HCT116 (cell line): Measurements from ENCODE around the gene VPS39. TPM values are rescaled to one million over a fixed set of nuclear protein-coding genes. Genes with fewer than 3 reads are reported as not detected.

ENCODE experiments used
- ATAC-seq: fragments of 200-7000 bp; cut with Tn5 transposase; 2 replicates; pipeline ENCODE4 v1.9.1; 2020; ENCODE audit warnings: mild to moderate bottlenecking, moderate library complexity
- BruUV-seq: library from RNA; stranded (reverse); fragments of 400-500 nt; replicated peaks from 2 replicates; lab custom pipeline; 2021; lab: Mats Ljungman, UMichigan
- CTCF ChIA-PET: fragments of 300-600 bp; sonication (Branson Sonifier 250); formaldehyde crosslinking; loops from one replicate; lab custom pipeline; 2021; ENCODE audit warnings: antibody characterized with exemption; lab: Charles Lee
- POLR2A ChIA-PET: fragments of 300-600, 350-600 bp; sonication (Branson Sonifier 250); formaldehyde crosslinking; loops from one replicate; lab custom pipeline; 2021; ENCODE audit warnings: antibody characterized with exemption; lab: Charles Lee
- RAD21 ChIA-PET, 2 experiments: fragments of 300-600 bp; sonication (Branson Sonifier 250); formaldehyde crosslinking; loops; one replicate each; lab custom pipeline; 2023; ENCODE audit warnings: low total read pairs in 2 of 2; ENCODE audit not compliant: uncharacterized antibody in 2 of 2, unreplicated experiment in 2 of 2, low non-redundant PET in 1 of 2; lab: Charles Lee
- DNase-seq: peaks from one replicate; pipeline ENCODE4 v3.0.0-alpha.2; 2010; ENCODE audit warnings: low read depth, low spot score
- H2AFZ ChIP-seq: fragments of 200-600 bp; shearing (Covaris generic), sonication (generic); 2 replicates; pipeline ENCODE4 v1.6.1; 2017; ENCODE audit warnings: low read depth, mixed run types, mixed read lengths, antibody characterized with exemption, low read length; ENCODE audit not compliant: poor library complexity, severe bottlenecking
- H3K27ac ChIP-seq: 2 replicates; pipeline ENCODE4 v1.5.1; 2012; ENCODE audit warnings: low read depth, low read length
- H3K27me3 ChIP-seq: fragments of 200-600 bp; sonication (generic); 2 replicates; pipeline ENCODE4 v1.6.1; 2016; ENCODE audit warnings: mixed run types, low read length, mixed read lengths; ENCODE audit not compliant: insufficient read depth
- H3K36me3 ChIP-seq, 2 experiments: fragments of 200-500 bp in 1 of 2; fragments of 200-600 bp in 1 of 2; sonication (Bioruptor generic) in 1 of 2; sonication (generic) in 1 of 2; 2 replicates each; pipeline versions ENCODE4 v1.5.1 to v1.6.1; 2014 to 2016; ENCODE audit warnings: low read length in 2 of 2, inconsistent platforms in 1 of 2, mixed read lengths in 1 of 2, mixed run types in 1 of 2; ENCODE audit not compliant: insufficient read depth in 2 of 2, control insufficient read depth in 1 of 2
- H3K4me1 ChIP-seq, 2 experiments: fragments of 200-600 bp in 1 of 2; sonication (generic) in 1 of 2; 2 replicates each; pipeline versions ENCODE4 v1.5.1 to v1.6.1; 2012 to 2017; ENCODE audit warnings: low read length in 2 of 2, inconsistent platforms in 1 of 2, mild to moderate bottlenecking in 1 of 2, mixed read lengths in 1 of 2, mixed run types in 1 of 2, moderate library complexity in 1 of 2; ENCODE audit not compliant: insufficient read depth in 2 of 2, control insufficient read depth in 1 of 2
- H3K4me2 ChIP-seq: fragments of 200-600 bp; sonication (generic); 2 replicates; pipeline ENCODE4 v1.6.1; 2017; ENCODE audit warnings: mixed run types, low read length, mixed read lengths
- H3K4me3 ChIP-seq, 2 experiments: fragments of 200-600 bp in 1 of 2; sonication (generic) in 1 of 2; replicated peaks in 1 of 2; 2 replicates each; pipeline ENCODE4 v1.5.1; 2011 to 2016; ENCODE audit warnings: low read length in 2 of 2, control low read depth in 1 of 2, low read depth in 1 of 2, mild to moderate bottlenecking in 1 of 2, mixed read lengths in 1 of 2, mixed run types in 1 of 2
- H3K79me2 ChIP-seq: fragments of 200-600 bp; sonication (generic); 2 replicates; pipeline ENCODE4 v1.6.1; 2017; ENCODE audit warnings: mild to moderate bottlenecking, mixed run types, low read length, moderate library complexity, mixed read lengths; ENCODE audit not compliant: insufficient read depth
- H3K9ac ChIP-seq: fragments of 200-600 bp; sonication (generic); 2 replicates; pipeline ENCODE4 v1.6.1; 2016; ENCODE audit warnings: low read length, mixed read lengths
- H3K9me2 ChIP-seq: fragments of 200-600 bp; sonication (generic), shearing (Covaris generic); 2 replicates; pipeline ENCODE4 v1.6.1; 2017; ENCODE audit warnings: mixed run types, mild to moderate bottlenecking, moderate library complexity; ENCODE audit not compliant: insufficient read depth
- H3K9me3 ChIP-seq, 2 experiments: fragments of 200-500 bp in 1 of 2; fragments of 200-600 bp in 1 of 2; sonication (Bioruptor generic) in 1 of 2; sonication (generic) in 1 of 2; 2 replicates each; pipeline ENCODE4 v1.6.1; 2014 to 2017; ENCODE audit warnings: low read length in 2 of 2, mixed read lengths in 2 of 2, inconsistent platforms in 1 of 2, low read depth in 1 of 2, mild to moderate bottlenecking in 1 of 2, mixed run types in 1 of 2, moderate library complexity in 1 of 2; ENCODE audit not compliant: control insufficient read depth in 1 of 2, insufficient read depth in 1 of 2
- H4K20me1 ChIP-seq: fragments of 200-600 bp; sonication (generic), shearing (Covaris generic); 2 replicates; pipeline ENCODE4 v1.6.1; 2017; ENCODE audit warnings: mixed run types, mild to moderate bottlenecking, moderate library complexity; ENCODE audit not compliant: insufficient read depth
- ELF1 ChIP-seq: IDR thresholded peaks from 2 replicates; pipeline ENCODE4 v1.6.1; 2012; ENCODE audit warnings: low read depth, borderline replicate concordance
- EZH2 ChIP-seq: fragments of 200-600 bp; sonication (generic); IDR thresholded peaks from 2 replicates; pipeline ENCODE4 v1.6.1; 2017; ENCODE audit warnings: antibody characterized with exemption, mixed run types
- FOSL1 ChIP-seq: IDR thresholded peaks from 2 replicates; pipeline ENCODE4 v1.6.1; 2012; ENCODE audit warnings: low read depth
- POLR2A ChIP-seq: IDR thresholded peaks from 2 replicates; pipeline ENCODE4 v1.7.0; 2011; ENCODE audit warnings: borderline replicate concordance; ENCODE audit not compliant: insufficient read depth, insufficient read length; ENCODE audit errors: extremely low read depth
- POLR2AphosphoS5 ChIP-seq: IDR thresholded peaks from 2 replicates; pipeline ENCODE4 v1.6.1; 2011; ENCODE audit warnings: mild to moderate bottlenecking, low read depth, low read length, moderate library complexity
- RAD21 ChIP-seq: IDR thresholded peaks from 2 replicates; pipeline ENCODE4 v1.6.1; 2012; ENCODE audit warnings: low read depth, mild to moderate bottlenecking
- TCF7L2 ChIP-seq: IDR thresholded peaks from 2 replicates; pipeline ENCODE4 v1.7.0; 2011; ENCODE audit warnings: borderline replicate concordance, inconsistent platforms; ENCODE audit not compliant: insufficient read depth, insufficient read length; ENCODE audit errors: extremely low read depth
- ZFX ChIP-seq: fragments of 450-650 bp; IDR thresholded peaks from 2 replicates; pipeline ENCODE4 v1.6.1; 2017
- intact Hi-C: fragments of 100-400 bp; cut with micrococcal nuclease; formaldehyde crosslinking; loops from 2 replicates; pipeline ENCODE4 v1.10.0; 2022
- total RNA-seq: library from RNA; stranded (reverse); gene quantifications from one replicate; pipeline ENCODE4 v1.2.1, GENCODE V29; 2021; ENCODE audit not compliant: unreplicated experiment
- TF ChIP-seq, protein P1 (sequence below): IDR thresholded peaks from 2 replicates; pipeline ENCODE4 v1.6.1; 2012
- TF ChIP-seq, protein P2 (sequence below): IDR thresholded peaks from 2 replicates; pipeline ENCODE4 v1.6.1; 2012; ENCODE audit warnings: low read depth
- TF ChIP-seq, protein P3 (sequence below), 3 experiments: fragments of 200-600 bp in 1 of 3; sonication (generic) in 1 of 3; IDR thresholded peaks in 2 of 3; conservative IDR thresholded peaks in 1 of 3; 2 replicates each; pipeline ENCODE4 v1.5.1; 2012 to 2017; ENCODE audit warnings: low read depth in 2 of 3, low read length in 2 of 3, antibody characterized with exemption in 1 of 3, borderline replicate concordance in 1 of 3, control low read depth in 1 of 3, mild to moderate bottlenecking in 1 of 3, mixed read lengths in 1 of 3, mixed run types in 1 of 3, moderate library complexity in 1 of 3; ENCODE audit not compliant: insufficient read depth in 1 of 3

Gene VPS39
- total RNA-seq, 1 experiment from 2014 or later, result 40.1 TPM

DNA sequence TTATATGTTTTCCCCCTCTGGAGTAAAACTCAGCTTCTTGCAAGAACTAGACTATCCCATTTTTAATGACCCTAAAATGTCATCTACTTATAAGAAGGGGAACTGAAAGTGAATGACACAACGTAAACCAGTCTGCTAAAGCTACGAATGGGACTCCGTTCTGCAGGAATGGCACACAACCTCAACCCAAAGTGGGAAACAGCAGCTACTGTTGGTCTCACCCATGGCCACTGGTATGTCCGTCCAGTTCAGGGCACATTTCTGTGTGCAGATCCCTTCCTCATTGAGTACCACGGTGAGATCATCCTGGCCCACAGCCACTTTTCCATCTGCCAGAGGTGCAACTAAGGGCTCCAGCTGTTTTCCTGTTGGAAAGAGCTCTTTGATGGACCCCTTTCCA, 23.8 kb downstream of the VPS39 start:
- Histone ChIP-seq H3K9me3 (no peaks in the 10 kb centered on the region), H3K4me2 (no peak overlapping the region), H4K20me1 (no peaks in the 10 kb centered on the region), H3K79me2 (no peaks in the 10 kb centered on the region), H3K27me3 (no peaks in the 10 kb centered on the region), H3K9me2 (no peaks in the 10 kb centered on the region), H3K9ac (no peak overlapping the region), H3K4me1 (no peaks in the 10 kb centered on the region), H3K36me3 (peaks cover 11 to 23% of the 10 kb centered on the region in 2 experiments; a peak in 3 of 4 replicates), H3K27ac (no peak overlapping the region), H2AFZ (no peak overlapping the region), H3K4me3 (no peak overlapping the region)
- no peak for ATAC-seq
- TF ChIP-seq EZH2, result no peak
- no peak for TF ChIP-seq POLR2A
- TF ChIP-seq TCF7L2, result no peak
- TF ChIP-seq, protein P1, sequence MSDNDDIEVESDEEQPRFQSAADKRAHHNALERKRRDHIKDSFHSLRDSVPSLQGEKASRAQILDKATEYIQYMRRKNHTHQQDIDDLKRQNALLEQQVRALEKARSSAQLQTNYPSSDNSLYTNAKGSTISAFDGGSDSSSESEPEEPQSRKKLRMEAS, result no peak
- TF ChIP-seq, protein P2, sequence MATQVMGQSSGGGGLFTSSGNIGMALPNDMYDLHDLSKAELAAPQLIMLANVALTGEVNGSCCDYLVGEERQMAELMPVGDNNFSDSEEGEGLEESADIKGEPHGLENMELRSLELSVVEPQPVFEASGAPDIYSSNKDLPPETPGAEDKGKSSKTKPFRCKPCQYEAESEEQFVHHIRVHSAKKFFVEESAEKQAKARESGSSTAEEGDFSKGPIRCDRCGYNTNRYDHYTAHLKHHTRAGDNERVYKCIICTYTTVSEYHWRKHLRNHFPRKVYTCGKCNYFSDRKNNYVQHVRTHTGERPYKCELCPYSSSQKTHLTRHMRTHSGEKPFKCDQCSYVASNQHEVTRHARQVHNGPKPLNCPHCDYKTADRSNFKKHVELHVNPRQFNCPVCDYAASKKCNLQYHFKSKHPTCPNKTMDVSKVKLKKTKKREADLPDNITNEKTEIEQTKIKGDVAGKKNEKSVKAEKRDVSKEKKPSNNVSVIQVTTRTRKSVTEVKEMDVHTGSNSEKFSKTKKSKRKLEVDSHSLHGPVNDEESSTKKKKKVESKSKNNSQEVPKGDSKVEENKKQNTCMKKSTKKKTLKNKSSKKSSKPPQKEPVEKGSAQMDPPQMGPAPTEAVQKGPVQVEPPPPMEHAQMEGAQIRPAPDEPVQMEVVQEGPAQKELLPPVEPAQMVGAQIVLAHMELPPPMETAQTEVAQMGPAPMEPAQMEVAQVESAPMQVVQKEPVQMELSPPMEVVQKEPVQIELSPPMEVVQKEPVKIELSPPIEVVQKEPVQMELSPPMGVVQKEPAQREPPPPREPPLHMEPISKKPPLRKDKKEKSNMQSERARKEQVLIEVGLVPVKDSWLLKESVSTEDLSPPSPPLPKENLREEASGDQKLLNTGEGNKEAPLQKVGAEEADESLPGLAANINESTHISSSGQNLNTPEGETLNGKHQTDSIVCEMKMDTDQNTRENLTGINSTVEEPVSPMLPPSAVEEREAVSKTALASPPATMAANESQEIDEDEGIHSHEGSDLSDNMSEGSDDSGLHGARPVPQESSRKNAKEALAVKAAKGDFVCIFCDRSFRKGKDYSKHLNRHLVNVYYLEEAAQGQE, result no peak
- no peak for TF ChIP-seq FOSL1
- TF ChIP-seq, protein P3, sequence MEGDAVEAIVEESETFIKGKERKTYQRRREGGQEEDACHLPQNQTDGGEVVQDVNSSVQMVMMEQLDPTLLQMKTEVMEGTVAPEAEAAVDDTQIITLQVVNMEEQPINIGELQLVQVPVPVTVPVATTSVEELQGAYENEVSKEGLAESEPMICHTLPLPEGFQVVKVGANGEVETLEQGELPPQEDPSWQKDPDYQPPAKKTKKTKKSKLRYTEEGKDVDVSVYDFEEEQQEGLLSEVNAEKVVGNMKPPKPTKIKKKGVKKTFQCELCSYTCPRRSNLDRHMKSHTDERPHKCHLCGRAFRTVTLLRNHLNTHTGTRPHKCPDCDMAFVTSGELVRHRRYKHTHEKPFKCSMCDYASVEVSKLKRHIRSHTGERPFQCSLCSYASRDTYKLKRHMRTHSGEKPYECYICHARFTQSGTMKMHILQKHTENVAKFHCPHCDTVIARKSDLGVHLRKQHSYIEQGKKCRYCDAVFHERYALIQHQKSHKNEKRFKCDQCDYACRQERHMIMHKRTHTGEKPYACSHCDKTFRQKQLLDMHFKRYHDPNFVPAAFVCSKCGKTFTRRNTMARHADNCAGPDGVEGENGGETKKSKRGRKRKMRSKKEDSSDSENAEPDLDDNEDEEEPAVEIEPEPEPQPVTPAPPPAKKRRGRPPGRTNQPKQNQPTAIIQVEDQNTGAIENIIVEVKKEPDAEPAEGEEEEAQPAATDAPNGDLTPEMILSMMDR (IDR thresholded peaks at IDR 0.05 in 2 of 3, conservative IDR thresholded peaks at IDR 0.05 in 1 of 3; ENCODE audit: borderline replicate concordance in 1 of 3, insufficient read depth in 1 of 3, low read depth in 2 of 3, low read length in 2 of 3), result no peak
- no peak for TF ChIP-seq POLR2AphosphoS5
- TF ChIP-seq ZFX, result no peak
- no peak for TF ChIP-seq RAD21
- no peak for TF ChIP-seq ELF1
- no peak for DNase-seq
- RAD21 ChIA-PET, result no interaction called here
- POLR2A ChIA-PET, result no interaction called here
- no TSS peak for BruUV-seq
- intact Hi-C loops, result no loop called here
- CTCF ChIA-PET, result no interaction called here
